GM19397 (cell line): ENCODE measurements around the gene SDE2.

Experiments
- ATAC-seq: cut with Tn5 transposase; IDR thresholded peaks from one replicate; pipeline ENCODE4 v1.9.1; 2021; ENCODE audit warnings: mild to moderate bottlenecking, moderate library complexity; ENCODE audit not compliant: unreplicated experiment

The SDE2 gene

DNA sequence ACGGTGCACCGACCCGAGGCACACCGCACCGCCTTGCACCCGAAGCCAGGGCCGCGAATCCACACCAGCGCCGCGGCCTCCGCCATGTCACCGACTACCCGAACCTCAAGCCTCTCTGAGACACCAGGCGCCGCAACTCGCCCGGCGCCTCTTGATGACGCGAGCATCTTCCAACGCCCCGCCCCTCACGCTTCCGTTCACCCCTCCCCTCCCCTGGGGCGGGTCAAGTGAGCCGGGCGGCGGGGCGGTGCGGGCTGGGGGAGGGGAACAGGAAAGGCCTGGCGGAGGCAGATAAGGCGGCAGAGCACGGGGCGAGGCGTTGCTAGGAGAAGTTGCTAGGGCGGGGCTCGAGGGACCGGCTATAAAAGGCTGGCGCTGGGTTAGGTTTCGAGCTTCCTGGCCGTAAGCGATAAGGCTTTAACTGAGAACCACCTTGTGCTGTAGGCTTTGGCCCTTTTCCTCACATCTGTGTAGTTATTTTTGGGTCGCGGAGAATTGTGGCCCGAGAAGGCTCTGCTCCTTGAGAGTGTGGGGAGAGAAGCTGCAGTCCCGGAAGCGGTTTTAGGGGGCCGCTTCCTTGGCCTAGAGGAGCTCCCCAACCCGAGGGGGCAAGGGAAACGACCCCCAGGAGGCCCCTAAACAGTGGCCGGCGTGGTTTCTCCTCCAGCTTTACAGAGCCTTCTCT is at the start of gene SDE2:
SDE2 (minus strand) TSS at position 117 of the 685 bp plus-strand sequence; CDS start at position 86, 31 bp downstream.
- ATAC-seq = peak; percentile 78

DNA sequence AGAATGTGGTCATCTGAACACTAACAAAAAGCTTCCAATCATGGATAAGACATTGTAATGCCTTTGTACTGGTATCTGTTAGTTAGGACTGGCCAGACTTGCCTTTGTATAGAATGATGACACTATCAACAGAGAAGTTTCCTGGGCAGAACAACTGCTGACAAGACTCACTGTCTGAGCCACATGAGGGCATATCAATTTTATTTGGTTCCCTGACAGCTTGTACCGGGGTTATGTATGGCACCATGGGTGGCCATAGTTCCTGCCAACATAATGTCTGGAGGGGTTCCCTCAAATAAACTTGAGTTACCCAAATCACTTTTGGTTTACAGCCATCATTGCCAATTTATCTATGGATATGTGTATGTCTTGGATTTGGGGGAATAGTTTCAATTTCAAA is 49.7 kb upstream of the SDE2 start:
- no peak for ATAC-seq

DNA sequence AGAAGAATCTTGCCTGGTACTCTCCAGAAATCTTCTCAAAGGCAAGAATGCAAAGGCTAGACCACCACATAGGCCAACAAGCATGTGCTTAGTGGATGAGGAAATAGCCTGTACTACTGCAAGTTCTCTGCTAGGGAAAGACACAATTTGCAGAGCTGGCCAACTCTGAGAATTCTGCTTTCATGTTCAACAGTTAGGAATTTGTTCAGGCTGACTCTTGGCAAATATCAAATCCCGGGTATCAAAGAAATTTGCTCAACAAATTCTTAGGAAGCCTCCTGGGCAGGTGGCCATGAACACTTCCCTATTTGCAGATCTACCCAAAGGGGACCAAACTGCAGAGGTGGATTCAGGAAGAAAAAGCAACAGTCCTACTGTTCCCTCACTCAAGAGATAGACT is 48.4 kb upstream of the SDE2 start:
- ATAC-seq = no peak

DNA sequence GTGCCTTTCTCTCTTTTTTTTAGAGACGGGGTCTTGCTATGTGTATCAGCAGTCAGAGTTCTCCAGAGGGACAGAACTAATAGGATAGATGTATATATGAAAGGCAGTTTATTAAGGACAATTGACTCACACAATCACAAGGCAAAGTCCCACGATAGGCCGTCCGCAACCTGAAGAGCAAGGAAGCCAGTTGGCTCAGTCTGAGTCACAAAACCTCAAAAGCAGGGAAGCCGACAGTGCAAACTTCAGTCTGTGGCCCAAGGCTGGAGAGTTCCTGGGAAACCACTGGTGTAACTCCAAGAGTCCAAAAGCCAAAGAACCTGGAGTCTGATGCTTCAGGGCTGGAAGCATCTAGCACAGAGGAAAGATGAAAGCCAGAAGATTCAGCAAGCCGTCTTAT is 47.1 kb upstream of the SDE2 start:
- ATAC-seq = no peak

DNA sequence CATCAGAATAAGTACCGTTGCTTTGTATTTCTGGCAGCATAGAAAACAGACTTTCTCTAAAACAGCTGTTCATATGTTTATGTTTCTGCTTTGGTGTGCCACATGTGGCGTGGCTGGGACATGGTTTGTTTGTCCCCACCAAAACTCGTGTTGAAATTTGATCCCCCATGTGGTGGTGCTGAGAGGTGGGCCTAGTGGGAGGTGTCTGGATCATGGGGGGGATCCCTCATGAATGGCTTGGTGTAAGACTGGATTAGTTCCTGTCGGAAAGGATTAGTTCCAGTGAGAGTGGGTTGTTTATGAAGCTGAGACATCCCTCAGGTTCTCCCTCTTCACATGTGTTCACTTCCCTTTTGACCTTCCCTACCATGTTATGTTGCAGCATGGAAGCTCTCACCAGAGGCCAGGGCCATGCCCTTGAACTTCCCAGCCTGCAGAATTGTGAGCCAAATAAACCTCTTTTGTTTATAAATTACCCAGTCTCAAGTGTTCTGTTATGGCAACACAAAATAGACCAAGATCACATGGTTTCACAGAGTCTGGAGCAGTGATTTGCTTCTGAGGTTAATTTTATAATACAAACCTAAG is 45.5 kb upstream of the SDE2 start:
- ATAC-seq = no peak

DNA sequence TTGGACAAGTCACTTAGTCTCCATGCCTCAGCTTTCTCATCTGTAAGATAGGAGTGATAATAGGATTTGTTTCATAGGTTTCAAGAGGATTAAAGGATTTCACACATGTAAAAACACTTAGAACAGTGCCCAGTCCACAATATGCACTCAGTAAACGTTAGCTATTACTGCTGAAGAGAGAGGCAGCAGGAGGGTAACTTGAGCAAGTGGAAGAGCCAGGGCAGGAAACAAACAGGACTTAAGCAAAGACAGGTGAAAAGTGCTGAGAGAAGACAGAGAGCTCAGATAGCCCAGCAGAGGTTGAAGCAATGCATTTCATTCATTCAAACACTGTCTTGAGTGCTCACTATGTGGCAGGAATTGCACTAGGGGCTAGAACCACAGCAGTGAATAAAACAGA is 42.3 kb upstream of the SDE2 start:
- no peak for ATAC-seq

DNA sequence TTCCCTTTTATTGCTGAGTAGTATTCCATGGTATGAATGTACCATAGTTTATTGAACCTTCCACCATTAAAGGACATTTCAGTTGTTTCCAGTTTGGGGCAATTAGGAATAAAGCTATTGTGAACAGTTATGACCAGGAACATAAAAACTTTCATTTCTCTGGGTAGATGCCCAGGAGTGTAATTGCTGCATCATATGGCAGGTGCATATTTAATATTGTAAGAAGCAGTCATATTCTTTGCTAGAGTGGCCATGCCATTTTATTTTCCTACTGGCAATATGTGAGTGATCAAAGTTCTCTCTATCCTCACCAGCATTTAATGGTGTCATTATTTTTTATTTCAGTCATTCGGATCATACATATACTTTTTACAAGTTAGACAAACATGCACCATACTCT is 39.5 kb upstream of the SDE2 start:
- ATAC-seq = no peak

DNA sequence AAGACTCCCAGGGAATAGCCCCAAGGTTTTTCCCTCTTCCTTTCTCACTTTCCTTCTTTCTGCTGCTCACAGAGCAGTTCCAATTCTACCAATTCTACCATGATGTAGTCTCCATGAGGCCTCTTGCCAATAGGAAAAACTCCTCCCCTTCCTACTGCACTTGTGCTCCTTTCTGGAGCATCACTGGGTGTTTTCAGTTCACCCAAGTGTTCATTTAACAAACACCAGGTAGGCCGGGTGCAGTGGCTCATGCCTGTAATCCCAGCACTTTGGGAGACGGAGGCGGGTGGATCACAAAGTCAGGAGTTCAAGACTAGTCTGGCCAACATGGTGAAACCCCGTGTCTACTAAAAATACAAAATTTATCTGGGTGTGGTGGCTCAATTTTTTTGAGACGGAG is 36.8 kb upstream of the SDE2 start:
- no peak for ATAC-seq

DNA sequence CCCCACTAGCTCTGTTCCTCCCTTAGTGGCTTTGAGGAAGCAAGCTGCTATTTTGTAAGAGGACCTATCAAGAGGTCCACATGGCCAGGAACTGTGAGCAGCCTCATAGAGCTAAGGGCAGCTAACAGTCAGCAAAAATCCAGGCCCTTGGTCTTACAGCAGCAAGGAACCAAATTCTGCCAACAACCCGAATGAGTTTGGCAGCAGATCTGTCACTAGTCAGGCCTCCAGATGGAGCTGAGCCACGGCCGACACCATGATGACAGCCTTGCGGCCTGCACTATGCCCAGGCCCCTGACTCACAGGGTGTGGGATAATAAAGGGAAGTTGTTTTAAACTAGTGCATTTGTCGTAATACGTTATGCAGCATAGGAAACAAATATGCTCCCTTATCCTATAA is 35.3 kb upstream of the SDE2 start:
- ATAC-seq = no peak

DNA sequence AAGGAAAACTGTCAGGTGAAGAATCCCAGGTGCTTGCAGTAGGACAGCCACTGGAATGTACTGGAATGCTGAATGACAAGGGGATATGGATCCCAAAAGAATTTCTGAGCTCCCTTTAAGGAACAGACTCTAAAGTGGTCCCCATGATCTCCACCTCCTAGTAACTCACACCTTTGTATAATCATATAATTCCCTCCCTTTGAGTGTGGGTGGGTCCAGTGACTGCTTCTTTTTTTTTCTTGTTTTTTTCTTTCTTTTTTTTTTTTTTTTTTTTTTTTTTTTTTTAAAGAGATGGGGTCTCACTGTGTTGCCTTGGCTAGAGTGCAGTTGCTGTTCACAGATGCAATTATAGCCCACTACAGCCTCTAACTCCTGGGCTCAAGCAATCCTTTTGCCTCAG is 34.8 kb upstream of the SDE2 start:
- no peak for ATAC-seq

DNA sequence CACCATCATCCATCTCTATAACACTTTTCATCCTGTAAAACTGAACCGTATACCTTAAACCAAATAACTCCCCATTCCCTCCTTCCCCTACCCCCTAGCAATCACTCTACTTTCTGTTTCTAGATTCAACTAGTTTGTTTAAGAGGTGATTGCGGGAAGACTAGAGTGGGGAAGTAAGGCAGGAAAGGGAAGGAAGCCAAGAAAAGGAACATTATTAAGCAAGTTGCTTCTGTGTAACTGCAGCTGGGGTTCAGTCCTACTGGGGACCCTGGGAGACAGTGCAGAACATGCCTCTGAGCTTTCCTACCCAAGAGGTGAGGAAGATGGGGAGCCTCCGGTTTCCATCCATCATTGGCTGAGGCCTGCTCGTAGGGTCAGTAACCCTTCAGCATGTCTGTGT is 34.4 kb upstream of the SDE2 start:
- ATAC-seq = no peak

DNA sequence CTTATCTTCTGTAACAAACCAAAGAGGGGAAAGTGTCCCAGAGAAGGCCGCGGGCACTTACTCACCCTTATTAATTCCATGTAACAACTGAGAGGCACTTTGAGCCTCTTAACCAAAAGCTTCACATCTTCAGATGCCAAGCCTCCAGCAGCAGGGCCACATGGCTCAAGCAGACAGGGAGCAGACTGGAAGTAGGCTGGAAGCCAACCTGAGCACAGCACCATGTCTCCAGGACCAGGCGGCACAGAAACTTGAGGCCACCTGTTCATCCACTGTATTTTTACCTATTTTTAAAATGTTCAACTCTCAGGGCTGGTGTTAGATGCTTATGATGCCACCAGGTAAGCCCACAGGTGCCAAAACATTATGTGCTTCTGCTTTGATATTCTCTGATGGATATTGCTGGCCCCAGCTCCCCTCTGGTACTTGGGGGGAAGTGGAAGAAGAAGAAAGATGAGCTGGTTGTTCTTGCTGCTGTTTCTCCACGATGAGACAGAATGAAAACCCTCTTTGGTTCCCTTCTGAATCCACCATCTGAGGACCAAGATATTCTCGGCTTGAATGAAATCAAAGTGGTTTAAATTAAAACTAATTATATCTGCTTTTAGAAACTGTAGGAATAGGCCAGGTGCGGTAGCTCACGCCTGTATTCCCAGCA is 30.6 kb upstream of the SDE2 start:
- ATAC-seq = no peak

DNA sequence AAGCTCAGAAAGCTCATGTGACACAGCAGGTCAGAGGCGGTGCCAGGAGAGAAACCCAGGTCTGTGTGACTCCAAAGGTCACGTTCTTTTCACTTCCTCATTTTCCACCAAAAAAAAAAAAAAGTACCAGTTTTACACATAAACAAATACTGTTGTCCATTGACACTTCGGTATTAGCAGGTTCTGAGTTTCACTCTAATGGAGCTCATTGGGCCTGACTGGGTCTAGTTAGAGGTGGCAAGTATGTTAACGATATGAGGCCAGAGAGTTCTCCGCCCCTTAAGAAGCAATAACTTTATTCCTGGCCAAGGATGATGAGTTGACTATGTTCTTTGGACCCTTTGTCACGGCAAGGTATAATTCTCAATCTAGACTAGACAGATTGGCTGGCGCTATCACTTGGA is 30.0 kb upstream of the SDE2 start:
- ATAC-seq = peak; percentile 89

DNA sequence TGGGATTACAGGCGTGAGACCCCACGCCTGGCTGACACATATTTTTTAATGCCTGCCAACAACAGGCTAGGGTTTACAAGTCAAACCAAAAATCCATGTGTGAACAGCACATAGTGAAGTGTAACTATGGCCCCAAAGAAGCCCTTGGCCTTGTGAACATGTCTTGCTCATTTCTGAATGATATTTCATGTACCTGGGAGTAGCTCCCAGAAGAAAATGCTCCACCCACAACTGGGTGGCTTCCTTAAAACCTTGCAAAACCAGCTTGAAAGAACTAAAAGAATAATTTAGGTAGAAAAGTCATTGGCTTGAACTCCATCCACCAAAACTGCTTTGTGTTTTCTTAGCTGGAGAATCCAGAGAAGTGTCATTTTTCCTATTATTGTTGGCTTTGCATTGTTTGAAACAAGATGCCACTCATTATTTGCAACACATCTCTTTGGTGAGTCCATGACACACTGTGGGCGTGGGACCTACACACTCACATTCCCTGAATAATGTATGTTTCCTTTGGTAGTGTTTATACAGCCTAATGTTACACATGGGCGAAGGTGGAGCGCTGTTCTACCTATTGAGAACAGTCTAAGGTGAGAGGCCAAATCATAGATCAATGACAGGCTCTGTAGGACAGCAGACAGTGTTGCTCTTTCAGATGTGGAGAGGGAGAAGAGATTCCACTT is 28.5 kb upstream of the SDE2 start:
- ATAC-seq = no peak

DNA sequence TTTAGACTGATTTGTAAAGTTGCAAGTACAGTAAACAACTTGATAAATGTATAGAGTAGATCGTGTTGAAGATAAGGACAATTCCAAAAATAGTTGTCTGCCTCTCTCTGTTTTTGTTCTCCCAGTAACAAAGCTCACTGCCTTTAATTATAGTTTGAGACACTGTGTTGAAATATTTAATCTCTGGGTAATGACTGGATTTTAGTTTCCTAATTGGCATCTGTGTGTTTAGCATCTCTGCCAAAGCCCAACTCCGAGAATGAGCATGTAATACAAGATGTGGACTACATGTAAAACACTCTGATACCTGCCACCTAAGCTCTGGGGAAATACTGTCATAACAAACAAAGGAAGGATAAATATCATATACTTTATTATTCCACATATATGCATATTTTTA is 27.7 kb upstream of the SDE2 start:
- no peak for ATAC-seq

DNA sequence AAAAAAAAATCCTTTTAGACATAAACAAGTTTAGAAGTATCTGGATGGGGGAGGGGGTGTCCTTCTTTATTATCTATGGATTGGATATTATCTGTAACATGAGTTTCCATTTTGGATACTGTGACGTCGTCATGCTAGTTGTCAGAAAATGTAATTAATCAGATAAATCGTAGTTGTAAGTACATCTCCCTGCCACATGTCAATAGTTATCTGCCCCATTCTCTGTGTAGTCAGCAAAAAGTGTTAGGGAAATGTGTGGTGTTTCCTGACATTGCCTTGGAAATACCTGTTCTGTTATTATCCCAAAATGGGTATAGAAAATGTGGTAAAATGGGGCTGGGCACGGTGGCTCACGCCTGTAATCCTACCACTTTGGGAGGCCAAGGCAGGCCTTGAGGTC is 24.6 kb upstream of the SDE2 start:
- no peak for ATAC-seq

DNA sequence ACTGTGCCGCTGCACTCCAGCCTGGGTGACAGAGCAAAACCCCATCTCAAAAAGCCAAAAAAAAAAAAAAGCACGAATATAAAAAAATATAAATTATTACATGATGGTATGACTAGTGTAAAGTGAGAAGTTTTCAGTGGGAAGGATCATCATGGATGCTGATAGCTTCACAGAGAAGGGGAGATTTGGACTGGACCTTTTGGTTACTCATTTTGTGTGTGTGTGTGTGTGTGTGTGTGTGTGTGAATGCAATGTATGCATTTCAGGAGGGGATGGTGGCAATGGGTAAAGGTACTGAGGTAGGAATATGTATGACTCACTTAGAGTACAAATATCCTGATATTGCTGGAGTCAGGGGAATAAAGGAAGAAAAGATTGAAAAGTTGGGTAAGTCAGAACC is 22.7 kb upstream of the SDE2 start:
- ATAC-seq = no peak

DNA sequence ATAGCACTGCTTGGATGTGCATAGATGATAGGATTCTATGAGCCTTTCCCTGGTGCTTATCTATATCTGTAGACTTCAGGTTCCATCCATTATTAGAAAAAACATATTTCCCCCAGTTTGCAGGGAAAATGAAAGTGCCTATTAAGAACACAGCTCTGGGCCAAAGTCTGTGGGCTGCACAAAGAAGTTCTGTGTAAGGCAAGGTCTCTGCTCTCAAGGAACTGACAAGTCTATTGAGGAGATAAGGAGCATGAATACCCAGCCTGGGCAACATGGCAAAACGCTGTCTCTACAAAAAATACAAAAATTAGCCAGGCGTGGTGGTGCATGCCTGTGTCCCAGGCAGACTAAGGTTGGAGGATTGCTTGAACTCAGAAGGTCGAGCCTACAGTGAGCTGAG is 22.3 kb upstream of the SDE2 start:
- ATAC-seq = no peak

DNA sequence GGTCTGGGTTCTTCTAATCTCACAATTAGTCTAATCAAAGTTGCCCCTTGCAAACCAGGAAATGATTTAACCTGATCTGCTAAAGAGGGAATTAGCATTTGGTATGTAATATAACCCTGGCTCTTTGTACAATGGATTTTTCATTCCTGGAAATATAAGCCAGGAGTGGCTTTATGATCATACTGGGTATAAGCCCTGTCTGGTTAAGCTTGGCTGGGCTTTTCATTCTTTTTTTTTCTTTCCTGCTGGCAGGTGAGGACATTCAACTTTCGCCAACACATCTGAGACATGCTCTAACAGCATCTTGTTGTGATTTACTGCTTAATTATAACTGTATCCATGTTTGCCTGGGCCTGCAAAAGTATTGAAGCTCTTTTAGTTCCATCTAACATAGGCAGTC is 20.4 kb upstream of the SDE2 start:
- ATAC-seq = no peak

DNA sequence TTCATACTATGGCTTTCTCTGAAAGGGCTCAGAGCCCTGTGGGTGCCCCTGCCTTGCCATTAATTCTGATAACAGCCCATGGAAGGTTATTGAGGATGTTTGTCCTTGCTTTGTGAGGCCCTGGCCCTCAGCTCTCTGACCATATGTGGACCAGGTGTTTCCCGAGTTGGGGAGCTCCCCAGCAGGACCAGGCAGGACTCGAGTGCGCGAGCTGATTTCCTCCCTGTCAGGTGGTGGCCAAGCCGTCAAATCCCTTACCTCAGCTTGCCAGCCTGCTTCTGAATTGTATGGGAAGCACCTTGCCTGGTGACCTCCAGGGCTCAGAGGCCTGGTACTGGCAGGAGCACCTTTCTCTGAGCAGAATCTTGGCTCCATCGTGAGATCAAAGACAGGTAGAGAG is 17.9 kb upstream of the SDE2 start:
- no peak for ATAC-seq

DNA sequence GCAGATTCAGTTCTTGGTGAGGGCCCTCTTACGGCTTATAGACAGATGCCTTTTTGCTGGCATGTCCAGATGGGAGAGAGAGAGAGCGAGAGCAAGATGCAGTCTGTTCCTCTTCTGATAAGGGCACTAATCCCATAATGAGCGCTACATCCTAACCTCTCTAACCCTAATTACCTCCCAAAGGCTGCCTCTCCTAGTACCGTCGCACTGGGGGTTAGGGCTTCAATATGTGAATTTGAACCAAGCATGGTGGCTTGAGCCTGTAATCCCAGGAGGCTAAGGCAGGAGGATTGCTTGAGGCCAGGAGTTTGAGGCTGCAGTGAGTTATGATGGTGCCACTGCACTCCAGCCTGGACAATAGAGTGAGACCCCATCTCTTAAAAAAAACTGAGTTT is 10.5 kb upstream of the SDE2 start:
- ATAC-seq = no peak
